GM23248 (cell line): ENCODE results near the gene POU2AF2. TPM values are rescaled to one million over a fixed set of nuclear protein-coding genes. Genes with fewer than 3 reads are reported as not detected.

Experiments used
- DNase-seq: peaks from one replicate; pipeline ENCODE4 v3.0.0-alpha.2; 2015
- H2AFZ ChIP-seq: fragments of 200-600 bp; sonication (generic); 2 replicates; pipeline ENCODE4 v1.6.1; 2016; ENCODE audit warnings: antibody characterized with exemption
- H3F3A ChIP-seq: fragments of 200-600 bp; sonication (generic); 2 replicates; pipeline ENCODE4 v1.6.1; 2016; ENCODE audit warnings: mild to moderate bottlenecking, antibody characterized with exemption, mixed run types; ENCODE audit not compliant: insufficient read depth
- H3K27ac ChIP-seq: fragments of 200-600 bp; sonication (generic); 2 replicates; pipeline ENCODE4 v1.5.1; 2016; ENCODE audit warnings: mild to moderate bottlenecking
- H3K27me3 ChIP-seq: fragments of 200-600 bp; sonication (generic); replicated peaks from 2 replicates; pipeline ENCODE4 v1.6.1; 2016; ENCODE audit warnings: mild to moderate bottlenecking; ENCODE audit not compliant: insufficient read depth
- H3K36me3 ChIP-seq: fragments of 200-600 bp; sonication (generic); 2 replicates; pipeline ENCODE4 v1.6.1; 2016; ENCODE audit warnings: low read depth, mild to moderate bottlenecking
- H3K4me1 ChIP-seq: fragments of 200-600 bp; sonication (generic); 2 replicates; pipeline ENCODE4 v1.6.1; 2016; ENCODE audit warnings: mild to moderate bottlenecking; ENCODE audit not compliant: insufficient read depth
- H3K4me2 ChIP-seq: fragments of 200-600 bp; sonication (generic); one replicate; pipeline ENCODE4 v1.6.1; 2016; ENCODE audit warnings: mild to moderate bottlenecking; ENCODE audit not compliant: unreplicated experiment
- H3K4me3 ChIP-seq: fragments of 200-600 bp; sonication (generic); 2 replicates; pipeline ENCODE4 v1.5.1; 2016; ENCODE audit warnings: mild to moderate bottlenecking
- H3K79me2 ChIP-seq: fragments of 200-600 bp; sonication (generic); 2 replicates; pipeline ENCODE4 v1.6.1; 2016; ENCODE audit warnings: mild to moderate bottlenecking; ENCODE audit not compliant: insufficient read depth
- H3K9ac ChIP-seq: fragments of 200-600 bp; sonication (generic); 2 replicates; pipeline ENCODE4 v1.6.1; 2016; ENCODE audit warnings: mild to moderate bottlenecking
- H3K9me2 ChIP-seq: fragments of 200-600 bp; sonication (generic); 2 replicates; pipeline ENCODE4 v1.6.1; 2016; ENCODE audit warnings: mixed run types, mild to moderate bottlenecking, moderate library complexity; ENCODE audit not compliant: insufficient read depth
- H3K9me3 ChIP-seq: fragments of 200-600 bp; sonication (generic); one replicate; pipeline ENCODE4 v1.6.1; 2017; ENCODE audit warnings: low read depth
- H4K20me1 ChIP-seq: fragments of 200-600 bp; sonication (generic); 2 replicates; pipeline ENCODE4 v1.6.0; 2016; ENCODE audit not compliant: insufficient read depth
- EZH2 ChIP-seq: fragments of 200-600 bp; sonication (generic); IDR thresholded peaks from 2 replicates; pipeline ENCODE4 v1.6.1; 2018; ENCODE audit warnings: antibody characterized with exemption, mild to moderate bottlenecking; ENCODE audit not compliant: insufficient read depth, poor library complexity, severe bottlenecking
- EZH2phosphoT487 ChIP-seq: fragments of 200-600 bp; sonication (generic); IDR thresholded peaks from 2 replicates; pipeline ENCODE4 v1.6.1; 2018; ENCODE audit warnings: antibody characterized with exemption, moderate library complexity, mild to moderate bottlenecking, low read depth; ENCODE audit not compliant: insufficient read depth
- WGBS, 2 experiments: methylation state at CpG; one replicate each; pipeline ENCODE4 v1.1.6; 2015 to 2017; ENCODE audit warnings: low lambda C conversion rate in 2 of 2, low coverage in 1 of 2; ENCODE audit errors: missing lambda C conversion rate in 2 of 2; 5-methylcytosine and 5-hydroxymethylcytosine counted together
- in situ Hi-C: fragments of 300-500 bp; cut with MboI; formaldehyde crosslinking; loops from 2 replicates; pipeline ENCODE4 v1.15.0; 2020
- polyA plus RNA-seq: library from polyadenylated mRNA; unstranded; fragments of >200 nt; fragmentation: Nextera tagmentation; extraction: Ambion mirVana; gene quantifications from 2 replicates; pipeline ENCODE4 v1.2.1, GENCODE V29; 2016
- total RNA-seq: library from RNA; depleted of rRNA; stranded (reverse); fragments of >200 nt; shearing (Covaris generic); gene quantifications from 2 replicates; pipeline ENCODE4 v1.2.3, GENCODE V29; 2014

The POU2AF2 gene
- total and polyA plus RNA-seq, 2 experiments from 2014 or later: not detected

- no peaks in the 10 kb centered on the region for H4K20me1 ChIP-seq
- H3K4me2 ChIP-seq: no peak overlapping the region
- H3K9me3 ChIP-seq: no peaks in the 10 kb centered on the region
- H3F3A ChIP-seq: no peaks in the 10 kb centered on the region
- no peak overlapping the region for H2AFZ ChIP-seq
- H3K27ac ChIP-seq: no peak overlapping the region
- no peaks in the 10 kb centered on the region for H3K4me1 ChIP-seq
- H3K36me3 ChIP-seq: no peaks in the 10 kb centered on the region
- H3K9me2 ChIP-seq: no peaks in the 10 kb centered on the region
- H3K79me2 ChIP-seq: no peaks in the 10 kb centered on the region
- no peak for DNase-seq
- H3K4me3 ChIP-seq: no peak overlapping the region
- TF ChIP-seq EZH2phosphoT487 (no peak), EZH2 (no peak)
- in situ Hi-C loops: no loop called here
- no peak overlapping the region for H3K9ac ChIP-seq
- peaks cover 67% of the 10 kb centered on the region for H3K27me3 ChIP-seq
- 77 to 80% methylated on average over 7 of the region's 7 CpGs for WGBS, 2 experiments
Measured at GRCh38 chr11:111308140-111308539, 62.6 kb downstream of the POU2AF2 start.

- H3K4me3 ChIP-seq: no peak overlapping the region
- no peak for DNase-seq
- no peaks in the 10 kb centered on the region for H3K4me1 ChIP-seq
- in situ Hi-C loops: no loop called here
- H3K36me3 ChIP-seq: no peaks in the 10 kb centered on the region
- peaks cover 61% of the 10 kb centered on the region for H3K27me3 ChIP-seq
- no peaks in the 10 kb centered on the region for H3F3A ChIP-seq
- no peak overlapping the region for H2AFZ ChIP-seq
- no peaks in the 10 kb centered on the region for H3K9me2 ChIP-seq
- H3K79me2 ChIP-seq: no peaks in the 10 kb centered on the region
- H3K9me3 ChIP-seq: no peaks in the 10 kb centered on the region
- no peak overlapping the region for H3K27ac ChIP-seq
- H4K20me1 ChIP-seq: no peaks in the 10 kb centered on the region
- no peak overlapping the region for H3K9ac ChIP-seq
- WGBS, 2 experiments: 52 to 53% methylated on average over 5 of the region's 5 CpGs
- TF ChIP-seq EZH2 (no peak), EZH2phosphoT487 (no peak)
- no peak overlapping the region for H3K4me2 ChIP-seq
Measured at GRCh38 chr11:111309215-111309915, 63.8 kb downstream of the POU2AF2 start.

GRCh38 chr11:111310088-111310487 is 64.6 kb downstream of the POU2AF2 start:
- whole genome bisulfite sequencing, 2 experiments: 62 to 67% methylated on average over 3 of the region's 3 CpGs

GRCh38 chr11:111310723-111311122 is 65.2 kb downstream of the POU2AF2 start:
- Histone ChIP-seq H4K20me1 (no peaks in the 10 kb centered on the region), H3F3A (no peaks in the 10 kb centered on the region), H3K27ac (no peak overlapping the region), H3K36me3 (no peaks in the 10 kb centered on the region), H3K9me3 (no peaks in the 10 kb centered on the region), H3K4me3 (no peak overlapping the region), H3K4me2 (no peak overlapping the region), H2AFZ (no peak overlapping the region), H3K27me3 (peaks cover 53% of the 10 kb centered on the region), H3K79me2 (no peaks in the 10 kb centered on the region), H3K4me1 (no peaks in the 10 kb centered on the region), H3K9ac (no peak overlapping the region), H3K9me2 (no peaks in the 10 kb centered on the region)
- no peak for DNase-seq
- in situ Hi-C loops: no loop called here
- TF ChIP-seq EZH2phosphoT487: no peak
- TF ChIP-seq EZH2: no peak
- 67 to 81% methylated on average over 6 of the region's 6 CpGs for WGBS, 2 experiments

More at GRCh38 chr11:111310088-111310487, 64.6 kb downstream of the POU2AF2 start:
- no peak overlapping the region for H3K27ac ChIP-seq
- H3K4me2 ChIP-seq: no peak overlapping the region
- DNase-seq: no peak
- H3K4me3 ChIP-seq: no peak overlapping the region
- H3K9ac ChIP-seq: no peak overlapping the region
- H3K9me3 ChIP-seq: no peaks in the 10 kb centered on the region
- no peaks in the 10 kb centered on the region for H3K4me1 ChIP-seq
- H4K20me1 ChIP-seq: no peaks in the 10 kb centered on the region
- no peaks in the 10 kb centered on the region for H3K79me2 ChIP-seq
- no peaks in the 10 kb centered on the region for H3F3A ChIP-seq
- H3K27me3 ChIP-seq: peaks cover 59% of the 10 kb centered on the region
- TF ChIP-seq EZH2 (no peak), EZH2phosphoT487 (no peak)
- no peaks in the 10 kb centered on the region for H3K9me2 ChIP-seq
- in situ Hi-C loops: no loop called here
- H2AFZ ChIP-seq: no peak overlapping the region
- H3K36me3 ChIP-seq: no peaks in the 10 kb centered on the region
